RWPE2 (cell line): ENCODE data around the gene CHD9.

Experiments used
- ATAC-seq: fragments of 200-7000 bp; cut with Tn5 transposase; 3 replicates; pipeline ENCODE4 v1.9.1; 2021; ENCODE audit warnings: low read depth
- DNase-seq: peaks from one replicate; pipeline ENCODE4 v3.0.0-alpha.2; 2020; ENCODE audit warnings: low spot score
- H3K27ac ChIP-seq: fragments of 450-650 bp; 2 replicates; pipeline ENCODE4 v1.5.1; 2017; ENCODE audit warnings: mild to moderate bottlenecking; ENCODE audit not compliant: poor library complexity, severe bottlenecking
- H3K27me3 ChIP-seq: fragments of 250-450 bp; sonication (Bioruptor Pico); 2 replicates; pipeline ENCODE4 v1.5.1; 2021; ENCODE audit warnings: mild to moderate bottlenecking, moderate library complexity; ENCODE audit not compliant: insufficient read depth, poor library complexity, severe bottlenecking
- H3K36me3 ChIP-seq: fragments of 250-450 bp; sonication (Bioruptor Pico); 2 replicates; pipeline ENCODE4 v1.5.1; 2020; ENCODE audit warnings: low read depth, mild to moderate bottlenecking, moderate library complexity
- H3K4me1 ChIP-seq: fragments of 250-450 bp; sonication (Bioruptor Pico); 2 replicates; pipeline ENCODE4 v1.5.1; 2021; ENCODE audit warnings: mild to moderate bottlenecking, moderate library complexity; ENCODE audit not compliant: insufficient read depth, poor library complexity, severe bottlenecking
- H3K4me3 ChIP-seq: fragments of 250-450 bp; sonication (Bioruptor Pico); 2 replicates; pipeline ENCODE4 v1.5.1; 2021; ENCODE audit warnings: mild to moderate bottlenecking, moderate library complexity; ENCODE audit not compliant: severe bottlenecking
- H3K9me3 ChIP-seq: fragments of 250-450 bp; sonication (Bioruptor Pico); 2 replicates; pipeline ENCODE4 v1.5.1; 2021; ENCODE audit warnings: mild to moderate bottlenecking, moderate library complexity; ENCODE audit not compliant: severe bottlenecking
- CTCF ChIP-seq: fragments of 450-650 bp; IDR thresholded peaks from one replicate; pipeline ENCODE4 v1.5.1; 2017; ENCODE audit warnings: mild to moderate bottlenecking, moderate library complexity; ENCODE audit not compliant: poor library complexity, severe bottlenecking

CHD9 gene

GRCh38 chr16:53232826-53233529 is 178.2 kb downstream of the CHD9 start:
- Histone ChIP-seq H3K36me3 (peaks cover 97% of the 10 kb centered on the region), H3K27me3 (no peaks in the 10 kb centered on the region), H3K4me1 (no peaks in the 10 kb centered on the region), H3K4me3 (no peak overlapping the region), H3K27ac (no peak overlapping the region), H3K9me3 (no peaks in the 10 kb centered on the region)
- DNase-seq, result no peak
- TF ChIP-seq CTCF, result no peak
- no peak for ATAC-seq

- H3K9me3 ChIP-seq, result no peaks in the 10 kb centered on the region
- H3K36me3 ChIP-seq, result peaks cover 97% of the 10 kb centered on the region
- no peak overlapping the region for H3K27ac ChIP-seq
- ATAC-seq (no peak), DNase-seq (no peak)
- H3K4me3 ChIP-seq, result no peak overlapping the region
- H3K4me1 ChIP-seq, result no peaks in the 10 kb centered on the region
- no peaks in the 10 kb centered on the region for H3K27me3 ChIP-seq
- TF ChIP-seq CTCF, result no peak
Measured at GRCh38 chr16:53234836-53235235, 180.0 kb downstream of the CHD9 start.

- peaks cover 97% of the 10 kb centered on the region for H3K36me3 ChIP-seq
Measured at GRCh38 chr16:53235851-53236250, 181.1 kb downstream of the CHD9 start.

GRCh38 chr16:53249331-53249730 is 194.5 kb downstream of the CHD9 start:
- H3K9me3 ChIP-seq, result peaks cover 2% of the 10 kb centered on the region
- H3K27ac ChIP-seq, result no peak overlapping the region
- H3K4me1 ChIP-seq, result no peaks in the 10 kb centered on the region
- DNase-seq (no peak), ATAC-seq (no peak)
- H3K27me3 ChIP-seq, result no peaks in the 10 kb centered on the region
- H3K36me3 ChIP-seq, result peaks cover 93% of the 10 kb centered on the region
- no peak overlapping the region for H3K4me3 ChIP-seq
- no peak for TF ChIP-seq CTCF

More at GRCh38 chr16:53235851-53236250, 181.1 kb downstream of the CHD9 start:
- Histone ChIP-seq H3K9me3 (no peaks in the 10 kb centered on the region), H3K27ac (no peak overlapping the region), H3K4me1 (no peaks in the 10 kb centered on the region), H3K27me3 (no peaks in the 10 kb centered on the region), H3K4me3 (no peak overlapping the region)
- no peak for ATAC-seq
- TF ChIP-seq CTCF, result no peak
- no peak for DNase-seq

- DNase-seq (no peak), ATAC-seq (peak; percentile 87; the same call in 2 of the 3 replicates)
- Histone ChIP-seq H3K27ac (peak overlapping the region; percentile 42), H3K36me3 (peaks cover 88% of the 10 kb centered on the region), H3K27me3 (peaks cover 4% of the 10 kb centered on the region), H3K4me1 (peaks cover 5% of the 10 kb centered on the region), H3K9me3 (no peaks in the 10 kb centered on the region), H3K4me3 (no peak overlapping the region)
- no peak for TF ChIP-seq CTCF
Measured at GRCh38 chr16:53257001-53257400, 202.2 kb downstream of the CHD9 start.
